T-helper 2 cell treated with Interferon-gamma antibody and Interleukin-4, amounts not matched to agents 5 μg/mL and 100 μg/mL, for 36 hours (primary cell): ENCODE results near the gene HEPACAM2.

Experiments used
- DNase-seq: peaks from one replicate; pipeline ENCODE4 v3.0.0; 2021; ENCODE audit warnings: low spot score
- H3K27ac Mint-ChIP-seq: one replicate; pipeline ENCODE4 v1.8.0; 2021; ENCODE audit warnings: mild to moderate bottlenecking, mixed read lengths
- H3K27me3 Mint-ChIP-seq: one replicate; pipeline ENCODE4 v1.8.0; 2021; ENCODE audit warnings: low read depth, mixed read lengths
- H3K36me3 Mint-ChIP-seq: one replicate; pipeline ENCODE4 v1.8.0; 2021; ENCODE audit warnings: low read depth, mixed read lengths
- H3K4me1 Mint-ChIP-seq: one replicate; pipeline ENCODE4 v1.8.0; 2021; ENCODE audit warnings: low read depth, mixed read lengths
- H3K4me3 Mint-ChIP-seq: one replicate; pipeline ENCODE4 v1.8.0; 2022; ENCODE audit warnings: mild to moderate bottlenecking, moderate library complexity, mixed read lengths
- H3K9me3 Mint-ChIP-seq: one replicate; pipeline ENCODE4 v1.8.0; 2021; ENCODE audit warnings: mixed read lengths

HEPACAM2 gene

GRCh38 chr7:93179173-93179572 lies 47.1 kb downstream of the HEPACAM2 start:
- no peak for DNase-seq
- H3K27ac Mint-ChIP-seq, result no peak overlapping the region
- H3K4me1 Mint-ChIP-seq, result no peaks in the 10 kb centered on the region
- no peak overlapping the region for H3K4me3 Mint-ChIP-seq
- no peaks in the 10 kb centered on the region for H3K9me3 Mint-ChIP-seq
- H3K36me3 Mint-ChIP-seq, result no peaks in the 10 kb centered on the region
- peaks cover 40% of the 10 kb centered on the region for H3K27me3 Mint-ChIP-seq

- no peak for DNase-seq
Observed at GRCh38 chr7:93178213-93178612, 48.1 kb downstream of the HEPACAM2 start.

GRCh38 chr7:93176992-93177580 lies 49.2 kb downstream of the HEPACAM2 start:
- Mint-ChIP-seq H3K4me1 (no peaks in the 10 kb centered on the region), H3K4me3 (no peak overlapping the region), H3K27ac (no peak overlapping the region)

More at GRCh38 chr7:93178213-93178612, 48.1 kb downstream of the HEPACAM2 start:
- Mint-ChIP-seq H3K9me3 (peaks cover 5% of the 10 kb centered on the region), H3K27ac (no peak overlapping the region), H3K36me3 (no peaks in the 10 kb centered on the region), H3K4me3 (no peak overlapping the region), H3K27me3 (peaks cover 32% of the 10 kb centered on the region), H3K4me1 (no peaks in the 10 kb centered on the region)

DNA sequence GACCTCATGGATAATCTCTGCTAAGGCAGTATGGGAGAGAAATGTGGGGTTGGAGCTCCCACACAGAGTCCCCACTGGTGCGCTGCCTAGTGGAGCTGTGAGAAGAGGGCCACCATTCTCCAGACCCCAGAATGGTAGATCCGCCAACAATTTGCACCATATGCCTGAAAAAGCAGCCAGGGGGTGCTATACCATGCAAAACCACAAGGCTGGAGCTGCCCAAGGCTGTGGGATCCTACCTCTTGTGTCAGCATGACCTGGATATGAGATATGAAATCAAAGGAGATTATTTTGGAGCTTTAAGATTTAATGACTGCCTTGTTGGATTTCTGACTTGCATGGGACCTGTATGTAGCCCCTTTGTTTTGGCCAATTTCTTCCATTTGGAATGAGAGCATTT lies 51.0 kb downstream of the HEPACAM2 start:
- no peaks in the 10 kb centered on the region for H3K4me1 Mint-ChIP-seq
- no peak overlapping the region for H3K4me3 Mint-ChIP-seq
- peaks cover 24% of the 10 kb centered on the region for H3K9me3 Mint-ChIP-seq
- DNase-seq, result no peak
- peaks cover 14% of the 10 kb centered on the region for H3K27me3 Mint-ChIP-seq
- H3K27ac Mint-ChIP-seq, result no peak overlapping the region
- H3K36me3 Mint-ChIP-seq, result no peaks in the 10 kb centered on the region

More at GRCh38 chr7:93176992-93177580, 49.2 kb downstream of the HEPACAM2 start:
- Mint-ChIP-seq H3K27me3 (peaks cover 24% of the 10 kb centered on the region), H3K9me3 (peaks cover 12% of the 10 kb centered on the region), H3K36me3 (no peaks in the 10 kb centered on the region)
- no peak for DNase-seq

GRCh38 chr7:93172683-93173082 lies 53.6 kb downstream of the HEPACAM2 start:
- no peak for DNase-seq
- H3K27me3 Mint-ChIP-seq, result peaks cover 18% of the 10 kb centered on the region
- no peaks in the 10 kb centered on the region for H3K4me1 Mint-ChIP-seq
- H3K4me3 Mint-ChIP-seq, result no peak overlapping the region
- H3K27ac Mint-ChIP-seq, result no peak overlapping the region
- peaks cover 4% of the 10 kb centered on the region for H3K36me3 Mint-ChIP-seq
- peaks cover 41% of the 10 kb centered on the region for H3K9me3 Mint-ChIP-seq

DNA sequence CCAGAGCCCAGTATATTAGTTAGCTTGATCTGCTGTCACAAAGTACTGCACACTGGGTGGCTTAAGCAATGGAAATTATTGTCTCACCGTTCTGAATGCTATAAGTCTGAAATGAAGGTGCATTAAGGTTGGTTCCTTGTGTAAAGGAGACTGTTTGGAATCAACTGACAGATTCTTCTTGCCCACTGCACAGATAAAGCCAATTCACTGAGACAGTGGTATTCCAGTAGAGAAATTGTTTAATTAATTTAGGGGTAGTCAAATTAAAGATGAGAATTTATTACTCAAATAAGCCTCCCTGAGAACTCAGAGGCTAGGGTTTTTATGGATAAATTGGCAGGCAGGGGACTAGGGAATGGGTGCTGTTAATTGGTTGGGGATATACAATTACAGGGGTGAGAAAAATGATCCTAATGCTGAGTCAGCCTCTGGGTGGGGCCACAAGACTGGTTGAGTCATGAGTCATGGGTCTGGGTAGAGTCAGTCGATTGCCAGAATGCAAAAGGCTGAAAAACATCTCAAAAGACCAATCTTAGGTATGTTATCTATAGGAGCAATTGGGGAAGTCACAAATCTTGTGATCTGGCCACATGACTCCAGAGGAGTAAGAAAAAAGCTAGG lies 54.6 kb downstream of the HEPACAM2 start:
- Mint-ChIP-seq H3K36me3 (peaks cover 6% of the 10 kb centered on the region), H3K27me3 (peaks cover 12% of the 10 kb centered on the region), H3K4me3 (no peak overlapping the region), H3K4me1 (no peaks in the 10 kb centered on the region), H3K27ac (no peak overlapping the region), H3K9me3 (peaks cover 48% of the 10 kb centered on the region)
- DNase-seq, result no peak

DNA sequence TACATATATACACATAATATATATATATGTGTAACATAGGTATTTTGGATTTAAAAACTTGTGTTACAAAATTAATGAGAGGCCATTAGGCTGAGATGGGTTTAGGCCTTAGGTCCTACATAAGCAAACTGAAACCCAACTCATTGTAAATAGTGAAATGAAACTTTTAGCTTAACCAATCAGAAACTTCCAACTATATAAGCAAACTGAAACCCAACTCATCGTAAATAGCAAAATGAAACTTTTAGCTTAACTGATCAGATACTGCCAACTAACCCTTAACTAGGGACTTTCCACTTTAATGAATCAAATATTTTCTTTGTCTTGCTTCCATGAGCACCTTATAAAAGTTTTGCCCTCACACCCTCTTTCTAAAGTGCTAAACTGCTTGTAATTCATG lies 60.8 kb downstream of the HEPACAM2 start:
- Mint-ChIP-seq H3K36me3 (peaks cover 21% of the 10 kb centered on the region), H3K27ac (peak overlapping the region; percentile 37), H3K27me3 (peaks cover 5% of the 10 kb centered on the region), H3K9me3 (peaks cover 47% of the 10 kb centered on the region), H3K4me3 (no peak overlapping the region), H3K4me1 (peaks cover 4% of the 10 kb centered on the region)
- no peak for DNase-seq

DNA sequence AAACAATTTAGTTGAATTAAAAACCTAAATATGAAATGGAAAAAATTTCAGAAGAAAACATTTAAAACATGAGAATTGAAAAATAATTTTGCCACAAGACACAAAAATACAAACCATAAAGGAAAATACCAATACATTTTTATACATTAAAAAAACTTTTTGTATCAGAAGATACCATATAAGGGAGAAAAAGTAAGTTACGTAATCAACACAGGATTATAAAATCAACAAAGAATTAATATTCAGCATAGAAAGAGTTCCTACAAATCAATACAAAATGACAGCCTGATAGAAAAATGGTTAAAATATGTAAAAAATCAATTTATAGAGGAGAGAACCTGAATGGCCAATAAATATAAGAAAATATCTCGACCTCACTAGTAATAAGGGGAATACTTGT lies 61.5 kb downstream of the HEPACAM2 start:
- H3K9me3 Mint-ChIP-seq, result peaks cover 47% of the 10 kb centered on the region
- peaks cover 4% of the 10 kb centered on the region for H3K4me1 Mint-ChIP-seq
- peaks cover 5% of the 10 kb centered on the region for H3K27me3 Mint-ChIP-seq
- no peak overlapping the region for H3K4me3 Mint-ChIP-seq
- DNase-seq, result no peak
- no peak overlapping the region for H3K27ac Mint-ChIP-seq
- H3K36me3 Mint-ChIP-seq, result peaks cover 21% of the 10 kb centered on the region

DNA sequence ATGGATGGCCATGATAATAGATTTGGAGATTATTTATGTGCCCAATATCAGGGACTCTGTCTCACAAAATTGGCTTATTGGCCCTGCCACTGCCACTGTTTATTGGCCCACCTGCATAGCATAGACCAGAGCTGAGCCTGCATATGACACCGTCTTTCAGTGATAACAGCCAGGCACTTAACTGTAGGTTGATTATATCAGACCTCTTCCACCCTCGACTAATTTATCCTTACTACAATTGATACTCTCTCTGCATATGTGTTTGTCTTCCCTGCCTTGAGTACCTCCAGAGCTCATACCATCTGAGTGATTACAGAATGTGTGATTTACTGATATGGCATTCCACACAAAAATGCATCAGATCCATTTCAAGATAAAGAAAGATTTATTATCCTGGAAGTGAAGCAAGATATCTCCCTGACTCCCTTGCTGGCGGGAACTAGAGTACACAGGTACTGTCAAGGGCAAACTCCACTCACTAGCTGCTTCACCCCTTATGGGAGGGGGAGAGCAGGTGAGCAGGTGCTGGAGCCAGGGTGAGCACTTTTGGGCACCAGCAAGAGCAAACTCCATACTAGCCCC lies 65.0 kb downstream of the HEPACAM2 start:
- no peak for DNase-seq
- H3K9me3 Mint-ChIP-seq, result peaks cover 23% of the 10 kb centered on the region
- H3K27me3 Mint-ChIP-seq, result no peaks in the 10 kb centered on the region
- H3K4me1 Mint-ChIP-seq, result peaks cover 11% of the 10 kb centered on the region
- no peak overlapping the region for H3K4me3 Mint-ChIP-seq
- H3K27ac Mint-ChIP-seq, result no peak overlapping the region
- H3K36me3 Mint-ChIP-seq, result peaks cover 13% of the 10 kb centered on the region

DNA sequence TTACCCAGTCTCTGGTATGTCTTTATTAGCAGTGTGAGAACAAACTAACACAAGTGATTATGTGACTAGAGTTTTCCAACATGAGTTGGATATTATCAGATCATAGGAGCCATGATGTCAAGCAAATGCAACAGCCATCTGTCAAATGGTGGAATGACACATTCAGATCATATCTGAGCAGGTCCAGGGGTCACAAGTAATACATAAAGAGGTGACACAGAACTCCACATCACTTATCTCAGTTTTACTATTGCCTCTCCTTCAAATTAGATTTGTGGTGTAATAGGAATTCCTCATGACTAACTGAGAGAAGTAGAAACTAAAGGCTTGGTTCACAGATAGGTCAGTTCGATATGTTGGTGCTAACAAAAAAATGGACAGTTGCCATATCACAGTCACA lies 65.9 kb downstream of the HEPACAM2 start:
- no peak for DNase-seq
- Mint-ChIP-seq H3K9me3 (peaks cover 23% of the 10 kb centered on the region), H3K27me3 (no peaks in the 10 kb centered on the region), H3K4me1 (peaks cover 7% of the 10 kb centered on the region), H3K4me3 (no peak overlapping the region), H3K27ac (no peak overlapping the region), H3K36me3 (peaks cover 11% of the 10 kb centered on the region)

GRCh38 chr7:93159490-93159889 lies 66.8 kb downstream of the HEPACAM2 start:
- no peak for DNase-seq
- no peaks in the 10 kb centered on the region for H3K27me3 Mint-ChIP-seq
- H3K27ac Mint-ChIP-seq, result no peak overlapping the region
- H3K9me3 Mint-ChIP-seq, result peaks cover 23% of the 10 kb centered on the region
- peaks cover 11% of the 10 kb centered on the region for H3K36me3 Mint-ChIP-seq
- H3K4me3 Mint-ChIP-seq, result no peak overlapping the region
- H3K4me1 Mint-ChIP-seq, result peaks cover 7% of the 10 kb centered on the region

- DNase-seq, result no peak
- peaks cover 13% of the 10 kb centered on the region for H3K9me3 Mint-ChIP-seq
- peaks cover 2% of the 10 kb centered on the region for H3K36me3 Mint-ChIP-seq
- H3K27ac Mint-ChIP-seq, result no peak overlapping the region
- H3K4me1 Mint-ChIP-seq, result peaks cover 7% of the 10 kb centered on the region
- no peaks in the 10 kb centered on the region for H3K27me3 Mint-ChIP-seq
- no peak overlapping the region for H3K4me3 Mint-ChIP-seq
Observed at GRCh38 chr7:93156884-93157283, 69.4 kb downstream of the HEPACAM2 start.

- H3K36me3 Mint-ChIP-seq, result peaks cover 28% of the 10 kb centered on the region
- peaks cover 23% of the 10 kb centered on the region for H3K4me1 Mint-ChIP-seq
- H3K4me3 Mint-ChIP-seq, result no peak overlapping the region
- no peak overlapping the region for H3K27ac Mint-ChIP-seq
- no peak for DNase-seq
- peaks cover 7% of the 10 kb centered on the region for H3K9me3 Mint-ChIP-seq
- no peaks in the 10 kb centered on the region for H3K27me3 Mint-ChIP-seq
Observed at GRCh38 chr7:93150200-93150835, 76.0 kb downstream of the HEPACAM2 start.

DNA sequence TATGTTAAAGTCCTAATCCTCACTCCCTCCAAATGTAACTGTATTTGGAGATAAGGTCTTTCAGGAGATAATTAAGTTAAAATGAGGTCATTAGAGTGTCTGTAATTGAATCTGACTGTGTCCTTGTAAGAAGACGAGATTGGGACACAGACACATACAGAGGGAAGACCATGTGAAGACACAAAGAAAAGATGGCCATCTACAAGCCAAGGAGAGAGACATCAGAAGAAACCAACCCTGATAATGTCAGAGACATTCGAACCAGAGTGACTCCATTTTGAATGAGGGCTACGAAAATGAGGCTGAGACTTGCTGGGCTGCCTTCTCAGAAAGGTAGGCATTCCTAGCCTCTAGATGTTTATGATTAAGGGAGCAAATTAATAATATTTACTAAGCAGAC lies 77.5 kb downstream of the HEPACAM2 start:
- peaks cover 29% of the 10 kb centered on the region for H3K36me3 Mint-ChIP-seq
- H3K4me3 Mint-ChIP-seq, result peak overlapping the region; percentile 95
- H3K9me3 Mint-ChIP-seq, result peaks cover 7% of the 10 kb centered on the region
- H3K27ac Mint-ChIP-seq, result peak overlapping the region; percentile 96
- H3K27me3 Mint-ChIP-seq, result no peaks in the 10 kb centered on the region
- no peak for DNase-seq
- peaks cover 24% of the 10 kb centered on the region for H3K4me1 Mint-ChIP-seq
